Measurements from ENCODE around the gene TMCC1.

DNA sequence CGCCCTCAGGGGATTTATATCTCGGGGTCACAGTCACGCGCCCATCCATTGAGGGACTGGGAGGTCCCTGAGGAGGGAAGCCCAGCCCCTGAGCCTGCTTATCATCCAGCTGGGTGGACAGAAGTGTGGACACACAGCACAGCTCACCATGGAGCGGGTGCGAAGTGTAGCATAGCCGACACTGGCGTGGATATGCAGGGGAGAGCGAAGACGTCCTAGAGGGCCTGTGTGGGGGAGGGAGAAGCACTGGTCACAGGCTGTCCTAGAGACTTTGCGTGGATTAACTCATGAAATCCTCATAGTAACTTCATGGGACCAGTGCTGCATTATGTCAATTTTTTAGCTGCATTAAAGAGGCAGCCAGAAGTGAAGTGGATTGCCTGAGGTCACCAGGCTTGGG is 261.0 kb downstream of the TMCC1 start:
- TF ChIP-seq, protein P1, sequence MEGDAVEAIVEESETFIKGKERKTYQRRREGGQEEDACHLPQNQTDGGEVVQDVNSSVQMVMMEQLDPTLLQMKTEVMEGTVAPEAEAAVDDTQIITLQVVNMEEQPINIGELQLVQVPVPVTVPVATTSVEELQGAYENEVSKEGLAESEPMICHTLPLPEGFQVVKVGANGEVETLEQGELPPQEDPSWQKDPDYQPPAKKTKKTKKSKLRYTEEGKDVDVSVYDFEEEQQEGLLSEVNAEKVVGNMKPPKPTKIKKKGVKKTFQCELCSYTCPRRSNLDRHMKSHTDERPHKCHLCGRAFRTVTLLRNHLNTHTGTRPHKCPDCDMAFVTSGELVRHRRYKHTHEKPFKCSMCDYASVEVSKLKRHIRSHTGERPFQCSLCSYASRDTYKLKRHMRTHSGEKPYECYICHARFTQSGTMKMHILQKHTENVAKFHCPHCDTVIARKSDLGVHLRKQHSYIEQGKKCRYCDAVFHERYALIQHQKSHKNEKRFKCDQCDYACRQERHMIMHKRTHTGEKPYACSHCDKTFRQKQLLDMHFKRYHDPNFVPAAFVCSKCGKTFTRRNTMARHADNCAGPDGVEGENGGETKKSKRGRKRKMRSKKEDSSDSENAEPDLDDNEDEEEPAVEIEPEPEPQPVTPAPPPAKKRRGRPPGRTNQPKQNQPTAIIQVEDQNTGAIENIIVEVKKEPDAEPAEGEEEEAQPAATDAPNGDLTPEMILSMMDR (IDR thresholded peaks at IDR 0.05): no peak
- no peak for TF ChIP-seq POLR2A (IDR thresholded peaks at IDR 0.05)
